Choroid plexus epithelial cell (primary cell): ENCODE results near the gene MAN2A2.
A peak's percentile ranks its signal among the peaks of the same experiment; 100 is the strongest.

Experiments
- DNase-seq: peaks from one replicate; pipeline ENCODE4 v3.0.0-alpha.2; 2010; ENCODE audit warnings: low read depth
- H3K4me3 ChIP-seq: 2 replicates; pipeline ENCODE4 v1.5.1; 2011; ENCODE audit warnings: low read depth, mild to moderate bottlenecking, control low read depth, low read length, moderate library complexity
- TF ChIP-seq, protein P1 (sequence below): conservative IDR thresholded peaks from 2 replicates; pipeline ENCODE4 v1.5.1; 2011; ENCODE audit warnings: low read depth, mild to moderate bottlenecking, control low read depth, inconsistent platforms, low read length, moderate library complexity

The MAN2A2 gene

DNA sequence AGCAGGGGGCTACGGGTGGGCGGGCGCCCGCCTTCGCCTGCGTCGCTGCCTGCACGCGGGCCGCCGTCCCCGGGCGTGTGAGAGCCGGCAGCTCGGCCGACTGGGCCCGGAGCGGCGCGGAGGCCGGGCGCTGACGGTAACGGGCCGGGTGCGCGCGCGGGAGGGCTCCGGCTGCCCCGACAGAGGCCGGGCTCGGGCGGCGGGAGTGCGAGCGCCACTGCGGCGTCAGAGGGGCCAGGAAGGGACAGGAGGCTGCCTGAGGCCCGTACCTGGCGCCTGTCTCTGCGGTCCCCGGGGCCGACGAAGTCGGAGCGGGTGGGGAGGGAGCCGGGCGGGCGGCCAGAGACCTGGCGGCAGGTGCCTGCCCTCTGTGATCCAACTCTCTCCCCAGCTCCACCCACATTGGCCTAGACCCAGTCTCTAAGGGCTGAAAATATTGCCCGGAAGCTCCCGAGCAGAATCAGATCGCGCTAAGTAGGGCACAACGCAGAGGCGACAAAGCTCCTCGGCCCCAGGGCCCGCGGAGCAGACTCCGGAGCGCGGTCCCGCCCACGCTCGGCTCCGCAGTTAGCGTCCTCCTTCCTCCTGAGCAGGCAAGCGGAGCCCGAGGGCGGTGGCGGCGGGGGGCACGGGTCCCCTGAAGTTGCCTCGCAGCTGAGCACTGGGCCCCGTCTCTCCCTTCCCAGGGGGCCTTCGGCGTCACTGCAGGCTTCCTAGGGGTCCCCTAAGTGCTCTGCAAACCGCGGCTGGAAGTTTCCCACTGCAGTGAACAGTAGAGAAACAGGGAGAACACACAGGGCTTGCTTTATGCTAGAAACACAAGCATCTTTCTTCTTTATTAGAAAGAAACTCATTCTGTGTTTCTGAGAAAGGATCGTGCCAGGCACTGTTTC is at the start of gene MAN2A2:
MAN2A2 (plus strand) TSS at position 463 of the 893 bp plus-strand sequence. CDS start 906 bp downstream, outside the sequence.
- peak within 1 kb of the TSS; percentile 74 for H3K4me3 ChIP-seq
- TF ChIP-seq, protein P1, sequence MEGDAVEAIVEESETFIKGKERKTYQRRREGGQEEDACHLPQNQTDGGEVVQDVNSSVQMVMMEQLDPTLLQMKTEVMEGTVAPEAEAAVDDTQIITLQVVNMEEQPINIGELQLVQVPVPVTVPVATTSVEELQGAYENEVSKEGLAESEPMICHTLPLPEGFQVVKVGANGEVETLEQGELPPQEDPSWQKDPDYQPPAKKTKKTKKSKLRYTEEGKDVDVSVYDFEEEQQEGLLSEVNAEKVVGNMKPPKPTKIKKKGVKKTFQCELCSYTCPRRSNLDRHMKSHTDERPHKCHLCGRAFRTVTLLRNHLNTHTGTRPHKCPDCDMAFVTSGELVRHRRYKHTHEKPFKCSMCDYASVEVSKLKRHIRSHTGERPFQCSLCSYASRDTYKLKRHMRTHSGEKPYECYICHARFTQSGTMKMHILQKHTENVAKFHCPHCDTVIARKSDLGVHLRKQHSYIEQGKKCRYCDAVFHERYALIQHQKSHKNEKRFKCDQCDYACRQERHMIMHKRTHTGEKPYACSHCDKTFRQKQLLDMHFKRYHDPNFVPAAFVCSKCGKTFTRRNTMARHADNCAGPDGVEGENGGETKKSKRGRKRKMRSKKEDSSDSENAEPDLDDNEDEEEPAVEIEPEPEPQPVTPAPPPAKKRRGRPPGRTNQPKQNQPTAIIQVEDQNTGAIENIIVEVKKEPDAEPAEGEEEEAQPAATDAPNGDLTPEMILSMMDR: no peak
- DNase-seq: peak; percentile 20

DNA sequence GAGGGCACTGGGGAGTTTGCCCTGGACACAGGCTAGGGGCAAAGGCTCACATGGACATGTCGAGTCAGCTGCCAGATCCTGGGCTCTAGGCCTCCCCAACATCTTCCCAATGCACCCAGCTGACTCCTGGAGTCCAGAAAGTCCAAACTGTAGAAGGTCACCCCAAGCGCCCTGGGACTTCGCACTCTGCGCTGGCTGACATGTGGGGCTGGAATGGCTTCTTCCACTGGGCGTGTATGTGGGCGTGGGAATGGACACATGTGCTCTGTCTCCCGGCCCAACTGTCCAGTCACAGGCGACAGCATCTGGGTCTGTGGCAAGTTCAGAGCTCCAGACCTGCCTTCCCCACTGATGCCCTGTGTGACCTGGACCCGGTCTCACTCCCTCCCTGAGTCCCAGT is 48.0 kb upstream of the MAN2A2 start:
- DNase-seq: no peak
- H3K4me3 ChIP-seq: no peak overlapping the region
- TF ChIP-seq, protein P1: no peak

DNA sequence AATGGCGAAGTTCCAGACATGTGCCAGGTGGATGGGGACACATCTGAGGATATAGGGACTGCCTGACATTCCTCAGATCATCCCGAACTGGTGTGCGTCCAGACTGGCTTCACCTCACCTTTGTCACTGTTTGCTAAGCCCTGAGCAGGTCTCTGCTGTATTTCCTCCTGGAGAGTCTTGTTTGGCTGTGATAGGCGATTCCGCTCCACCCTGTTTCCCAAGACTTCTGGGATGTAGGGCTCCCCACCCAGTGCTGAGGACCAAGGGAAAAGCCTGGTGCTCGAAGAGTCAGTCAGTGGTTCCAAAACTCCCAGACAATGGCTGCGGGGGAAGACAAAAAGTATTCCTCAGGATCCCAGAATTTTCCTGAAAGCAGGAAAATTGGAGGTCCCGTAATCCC is 45.8 kb upstream of the MAN2A2 start:
- H3K4me3 ChIP-seq: no peak overlapping the region
- DNase-seq: no peak
- TF ChIP-seq, protein P1: no peak

DNA sequence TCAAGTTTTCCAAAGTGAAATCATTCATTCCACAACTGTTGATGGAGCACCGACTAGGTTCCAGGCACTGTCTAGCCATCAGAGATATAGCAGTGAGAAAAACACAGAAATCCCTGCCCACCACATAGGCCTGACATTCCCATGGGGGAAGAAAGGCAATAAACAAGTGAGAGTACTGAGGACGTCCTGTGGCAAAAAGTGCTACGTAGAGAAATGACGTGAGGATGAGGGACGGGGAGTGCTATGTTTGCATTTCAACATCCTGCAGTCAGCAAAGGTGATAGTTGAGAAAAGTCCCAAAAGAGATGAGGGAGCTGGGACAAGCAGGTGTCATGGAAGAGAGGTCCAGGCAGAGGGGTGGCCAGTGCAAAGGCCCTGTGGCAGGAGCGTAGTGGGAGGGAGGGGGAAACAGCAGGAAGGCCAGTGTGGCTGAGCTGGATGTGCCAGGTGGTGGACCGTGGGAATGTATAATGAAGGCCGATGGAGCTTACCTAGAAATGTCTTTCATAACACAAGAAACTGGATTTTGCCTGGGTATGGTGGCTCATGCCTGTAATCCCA is 45.1 kb upstream of the MAN2A2 start:
- no peak for DNase-seq
- TF ChIP-seq, protein P1: no peak
- H3K4me3 ChIP-seq: no peak overlapping the region

DNA sequence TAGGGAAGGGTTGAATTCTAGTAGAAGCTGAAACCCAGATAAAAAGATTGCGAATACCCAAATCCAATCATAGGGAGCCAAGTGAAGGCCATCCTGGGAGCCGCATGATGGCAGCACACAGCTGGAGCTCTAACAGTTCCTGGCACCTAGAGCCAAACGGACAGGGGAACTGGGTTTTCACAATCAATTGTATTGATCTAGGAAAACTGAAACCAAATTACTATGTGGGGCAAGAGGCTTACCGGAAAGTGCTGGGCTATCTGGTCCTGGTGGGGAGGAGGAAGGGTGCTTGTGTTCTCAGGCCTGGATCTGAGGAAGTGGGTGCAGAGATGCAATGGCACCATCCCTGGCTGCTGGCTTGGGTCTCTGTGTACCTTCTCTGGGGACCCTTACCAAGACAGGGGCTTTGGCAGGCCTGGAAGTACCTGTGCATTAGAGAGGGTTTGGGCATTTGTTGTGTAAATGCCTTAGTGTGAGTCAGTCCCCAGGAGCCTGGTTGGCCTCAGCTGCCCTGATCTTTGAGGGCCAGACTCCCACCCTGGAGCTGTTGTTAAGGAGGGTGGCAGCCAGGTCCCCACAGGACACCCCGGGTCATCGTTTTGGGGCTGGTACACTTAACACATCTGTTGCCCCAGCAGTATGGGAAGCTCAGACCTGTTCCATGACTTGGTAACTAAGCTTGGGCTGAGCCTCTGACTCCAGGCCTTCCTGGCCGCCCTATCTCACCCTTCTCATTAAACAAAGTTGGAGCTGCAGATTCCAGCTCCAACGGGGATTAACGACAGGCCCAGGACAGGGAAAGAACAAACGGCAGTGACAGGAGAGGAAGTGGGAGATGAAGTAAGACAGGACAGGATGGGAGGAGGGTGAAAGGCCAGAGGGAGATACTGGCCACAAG is 43.6 kb upstream of the MAN2A2 start:
- DNase-seq: no peak
- no peak overlapping the region for H3K4me3 ChIP-seq
- TF ChIP-seq, protein P1: no peak

DNA sequence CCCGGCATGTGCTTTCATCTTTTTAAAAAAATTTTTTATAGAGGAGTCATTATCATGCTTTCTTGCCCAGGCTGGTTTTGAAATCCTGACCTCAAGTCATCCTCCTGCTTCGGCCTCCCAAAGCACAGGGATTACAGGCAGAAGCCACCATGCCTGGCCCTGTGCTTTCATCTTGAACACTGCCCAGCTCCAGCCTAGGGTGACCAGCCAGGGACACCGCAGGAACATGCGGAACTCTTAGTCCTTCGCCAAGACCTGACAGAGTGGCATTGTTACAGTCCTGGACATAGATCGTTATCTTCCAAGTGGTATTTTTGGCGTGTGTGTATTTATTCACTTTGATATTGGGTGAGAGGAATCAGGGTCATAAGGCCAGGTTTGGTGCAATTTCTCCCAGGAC is 42.7 kb upstream of the MAN2A2 start:
- no peak overlapping the region for H3K4me3 ChIP-seq
- TF ChIP-seq, protein P1: no peak
- DNase-seq: no peak
